Stimulated activated CD8-positive, alpha-beta memory T cell treated with anti-CD3 and anti-CD28 coated beads, Interleukin-4, amount 100 ng/mL, for 4 hours (primary cell): Measurements from ENCODE around the gene MESD.

Source experiments
- DNase-seq, 2 donors: peaks; one replicate each; pipeline ENCODE4 v3.0.0-alpha.2; 2020; ENCODE audit warnings: low read depth in 2 of 2, low spot score in 1 of 2

Gene MESD

GRCh38 chr15:80992006-80992405 is 2.4 kb upstream of the MESD start:
- DNase-seq, result no peak

GRCh38 chr15:80991421-80991820 is 1.8 kb upstream of the MESD start:
- DNase-seq, result no peak

DNA sequence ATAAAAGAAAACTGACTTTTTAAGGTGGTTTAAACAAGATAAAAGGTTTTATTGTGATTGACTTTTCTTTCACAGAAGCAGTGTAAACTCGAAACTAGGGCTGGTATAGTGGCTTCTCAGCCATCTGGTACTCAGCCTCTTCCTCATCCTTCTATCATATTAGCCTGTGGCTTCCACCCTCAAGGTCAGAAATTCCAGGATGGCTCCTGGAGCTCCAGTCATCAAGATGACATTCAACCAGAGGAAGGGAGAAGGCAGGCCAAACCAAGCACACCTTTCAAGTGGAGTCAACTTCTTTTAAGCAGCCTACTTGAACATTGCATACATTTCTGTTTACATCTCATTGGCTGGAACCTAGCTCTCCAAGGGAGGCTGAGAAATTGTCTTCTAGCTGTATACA is 1.3 kb upstream of the MESD start:
- DNase-seq, result no peak

DNA sequence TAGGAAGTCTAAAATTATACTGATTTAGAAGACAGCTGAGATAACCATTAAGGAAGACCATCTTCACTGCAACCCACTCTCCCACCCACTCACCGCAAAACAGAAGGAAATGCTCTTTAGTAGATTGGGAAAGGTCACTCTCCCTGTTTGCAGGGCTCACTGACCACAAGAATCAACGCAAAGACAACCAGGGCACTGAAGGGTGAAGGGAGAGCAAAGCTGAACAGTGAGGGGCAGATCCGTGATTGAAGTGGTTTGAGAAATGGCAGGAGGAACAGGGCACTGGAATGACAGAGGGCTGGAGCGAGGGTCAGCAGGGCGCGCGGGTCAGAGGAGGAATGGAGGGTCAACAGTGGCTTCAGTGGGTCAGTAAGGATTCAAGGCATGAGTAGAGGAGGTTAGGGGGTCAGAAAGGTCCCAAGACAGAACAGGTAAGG is 520 bp downstream of the MESD start:
- no peak for DNase-seq

DNA sequence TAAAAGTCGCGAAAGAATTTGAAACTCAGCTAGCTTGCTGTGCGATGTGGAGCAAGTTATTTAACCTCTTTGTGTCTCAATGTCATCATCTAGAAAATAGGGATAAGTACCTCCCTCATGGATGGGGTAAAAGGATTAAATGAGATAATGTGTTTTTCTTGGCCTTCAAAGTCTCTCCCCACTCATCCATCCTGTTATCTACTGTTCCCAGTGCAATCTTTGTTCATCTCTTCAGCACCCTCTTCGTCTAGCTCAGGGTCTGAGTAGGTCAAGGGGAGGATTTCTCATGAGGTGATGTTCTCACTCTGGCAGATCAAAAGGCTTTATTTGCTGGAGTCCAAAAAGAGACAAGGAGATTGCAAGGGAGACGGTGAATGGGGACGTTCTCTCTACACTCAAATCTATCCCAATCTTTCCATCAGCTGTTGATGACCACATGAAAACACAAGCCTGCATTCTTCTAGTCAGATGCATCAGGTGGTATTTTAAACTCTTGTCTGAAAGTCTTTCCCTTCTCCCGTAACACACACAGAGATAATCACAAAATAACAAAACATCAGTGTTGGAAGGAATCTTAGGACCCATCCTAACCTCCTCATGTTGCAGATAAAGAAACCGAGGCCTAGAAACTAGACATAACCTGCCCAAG is 1.3 kb downstream of the MESD start:
- DNase-seq, result no peak

- no peak for DNase-seq
These were observed 3.1 kb downstream of the MESD start for GRCh38 chr15:80986487-80986886.

DNA sequence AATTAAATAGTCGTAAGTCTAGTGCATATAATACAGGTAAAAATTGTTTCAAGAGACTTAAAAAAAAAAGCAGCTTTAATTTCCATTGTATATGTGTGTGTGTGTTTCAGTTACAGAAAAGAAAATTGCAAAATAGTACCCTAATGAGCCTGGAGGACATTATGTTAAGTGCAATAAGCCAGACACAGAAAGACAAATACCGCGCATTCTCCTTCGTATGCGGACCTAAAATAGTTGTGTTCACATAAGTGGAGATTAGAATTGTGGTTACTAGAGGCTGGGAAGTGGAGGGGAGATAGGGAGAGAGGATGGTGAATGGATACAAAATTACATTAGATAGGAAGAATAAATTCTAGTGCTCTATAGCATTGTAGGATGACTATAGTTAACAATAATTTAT is 3.6 kb downstream of the MESD start:
- DNase-seq, result no peak

- DNase-seq, result no peak
These were observed 4.8 kb downstream of the MESD start for GRCh38 chr15:80984856-80985255.

DNA sequence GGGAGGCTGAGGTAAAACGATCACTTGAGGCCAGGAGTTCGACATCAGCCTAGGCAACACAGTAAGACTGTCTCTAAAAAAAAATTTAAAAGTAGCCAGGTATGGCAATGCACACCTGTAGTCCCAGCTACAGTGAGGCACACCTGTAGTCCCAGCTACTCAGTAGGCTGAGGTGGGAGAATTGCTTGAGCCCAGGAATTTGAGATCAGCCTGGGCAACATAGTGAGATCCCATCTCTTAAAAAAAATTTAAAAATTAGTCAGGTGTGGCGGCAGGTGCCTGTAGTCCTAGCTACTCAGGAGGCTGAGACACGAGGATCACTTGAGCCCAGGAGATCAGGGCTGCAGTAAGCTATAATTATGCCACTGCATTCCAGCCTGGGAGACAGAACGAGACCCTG is 6.8 kb downstream of the MESD start:
- DNase-seq, result no peak

GRCh38 chr15:80982205-80982604 is 7.4 kb downstream of the MESD start:
- no peak for DNase-seq

- no peak for DNase-seq
These were observed 9.9 kb downstream of the MESD start for GRCh38 chr15:80979538-80980200.

DNA sequence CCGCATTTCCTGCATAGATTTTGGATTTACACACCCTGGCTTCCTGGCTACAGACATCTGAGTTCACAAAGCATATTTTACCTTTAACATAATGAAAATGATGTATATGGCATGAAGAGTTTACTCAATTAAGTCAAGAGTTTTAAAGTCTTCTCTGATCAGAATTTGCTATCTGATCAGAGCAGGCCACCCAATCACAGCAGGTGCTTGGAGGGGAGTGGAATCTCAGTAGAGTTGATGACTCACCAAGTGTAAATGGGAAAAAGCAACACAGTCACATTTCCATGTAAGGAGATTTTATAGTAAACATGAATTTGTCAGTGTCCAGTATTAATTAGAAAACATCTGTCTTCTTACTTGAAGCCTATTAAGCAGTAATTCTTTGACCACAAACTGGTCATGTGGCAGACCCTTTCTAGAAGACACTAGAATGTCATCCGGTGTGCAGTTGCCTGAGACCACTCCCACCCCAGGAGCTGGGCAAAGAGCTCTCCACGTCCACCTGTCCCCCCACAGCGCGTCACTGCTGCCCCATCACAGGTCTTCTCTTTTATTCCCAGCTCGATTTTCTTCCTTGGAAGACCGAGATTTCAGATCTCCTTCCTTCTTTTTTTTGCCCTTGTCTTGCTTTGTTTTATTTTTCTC is 10.8 kb downstream of the MESD start:
- no peak for DNase-seq

DNA sequence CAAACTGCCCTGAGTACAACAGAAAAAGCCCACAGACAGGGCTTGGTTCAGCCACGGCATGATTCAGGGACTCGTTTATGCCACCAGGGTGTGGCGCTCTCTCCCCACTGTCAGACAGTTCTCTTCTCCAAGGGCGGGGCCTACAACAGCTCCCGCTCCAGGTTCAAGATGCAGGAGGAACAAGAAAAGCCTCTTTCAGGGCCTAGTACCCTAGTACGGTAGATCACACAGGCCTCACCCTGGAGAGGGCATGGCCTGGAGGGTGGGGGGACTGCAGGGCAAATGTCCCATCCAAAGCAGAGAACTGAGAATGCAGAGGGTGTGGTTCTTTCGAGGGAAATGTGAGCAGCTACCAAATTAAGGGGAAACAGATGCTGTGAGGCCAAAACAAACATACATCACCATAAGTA is 12.0 kb downstream of the MESD start:
- no peak for DNase-seq

GRCh38 chr15:80976851-80977250 is 12.8 kb downstream of the MESD start:
- no peak for DNase-seq

- no peak for DNase-seq
These were observed 14.7 kb downstream of the MESD start for GRCh38 chr15:80974914-80975313.

- DNase-seq, result no peak
These were observed 17.3 kb downstream of the MESD start for GRCh38 chr15:80972276-80972675.

DNA sequence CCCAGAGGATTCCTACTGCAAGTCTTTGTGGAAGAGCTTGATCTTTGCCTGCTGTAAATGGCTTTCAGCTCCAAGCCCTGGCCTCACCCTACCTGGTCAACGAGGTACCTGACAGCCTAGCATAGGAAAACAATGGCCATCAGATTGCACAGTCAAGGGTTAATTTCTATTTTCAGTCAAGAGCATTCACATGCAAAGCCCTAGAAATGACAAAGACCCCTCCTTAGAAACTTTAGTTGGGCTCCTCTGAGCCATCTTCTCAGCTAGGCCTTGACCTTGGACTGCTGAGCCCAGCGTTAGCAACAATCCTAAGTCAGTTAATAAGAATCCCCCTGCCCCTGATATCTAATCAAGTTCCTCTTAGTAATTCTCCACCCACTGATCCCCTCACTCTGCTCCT is 18.5 kb downstream of the MESD start:
- DNase-seq, result no peak

- DNase-seq, result no peak
These were observed 19.0 kb downstream of the MESD start for GRCh38 chr15:80970658-80971057.

GRCh38 chr15:80970018-80970657 is 19.5 kb downstream of the MESD start:
- DNase-seq, result peak; percentile 18 to 55

- no peak for DNase-seq
These were observed 20.3 kb downstream of the MESD start for GRCh38 chr15:80969316-80969715.

DNA sequence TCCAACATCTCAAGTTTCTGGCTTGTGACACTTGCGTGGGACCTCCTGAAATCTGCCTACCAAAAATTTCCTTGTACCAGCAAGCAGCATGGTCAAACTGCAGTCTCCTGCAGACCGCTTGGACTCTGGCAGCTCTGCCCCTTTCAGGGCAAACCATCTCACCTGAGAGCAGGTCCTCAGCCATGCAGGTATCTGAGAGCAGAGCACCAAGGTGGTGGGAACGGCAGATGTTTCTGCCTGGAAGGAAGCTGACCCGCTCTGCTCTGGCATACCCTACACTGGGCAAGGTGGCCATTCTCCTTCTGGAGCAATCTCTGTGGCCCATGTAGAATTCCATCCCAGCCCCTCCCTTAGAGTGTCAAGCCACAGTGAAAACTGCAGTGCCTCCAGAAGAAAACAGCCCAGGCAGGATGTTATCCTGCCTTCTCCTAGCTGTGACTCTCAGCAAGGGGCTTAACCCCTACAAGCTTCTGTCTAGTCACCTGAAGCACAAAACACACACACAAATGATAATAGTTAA is 21.6 kb downstream of the MESD start:
- DNase-seq, result no peak

GRCh38 chr15:80967451-80967850 is 22.2 kb downstream of the MESD start:
- no peak for DNase-seq
